GM12891 (cell line): ENCODE measurements around the gene TUBA3D.
"Not testable (repeated sequence)": the region's sequence is repeated elsewhere in the genome, so short reads cannot be mapped to it uniquely, and the experiment has no call there.

Source experiments
- POLR2AphosphoS5 ChIP-seq: IDR thresholded peaks from 2 replicates; pipeline ENCODE4 v1.6.1; 2011; ENCODE audit warnings: low read depth, low read length, control low read depth
- TAF1 ChIP-seq: IDR thresholded peaks from 2 replicates; pipeline ENCODE4 v1.6.1; 2011; ENCODE audit warnings: low read depth, low read length, control low read depth

GRCh38 chr2:131519871-131520470, 44.1 kb downstream of the TUBA3D start:
- TF ChIP-seq POLR2AphosphoS5, TAF1: not testable (repeated sequence)
